ENCODE results near the gene GNG14. TPM values are rescaled to one million over a fixed set of nuclear protein-coding genes. Genes with fewer than 3 reads are reported as not detected.
A peak's percentile ranks its signal among the peaks of the same experiment; 100 is the strongest.
"Not testable (repeated sequence)": the region's sequence is repeated elsewhere in the genome, so short reads cannot be mapped to it uniquely, and the experiment has no call there.

Gene GNG14
- total RNA-seq, 1 donor from 2014 or later = not detected

GRCh38 chr19:12667731-12668302 is 20.0 kb upstream of the GNG14 start:
- no peak for DNase-seq (ENCODE audit: low spot score)

DNA sequence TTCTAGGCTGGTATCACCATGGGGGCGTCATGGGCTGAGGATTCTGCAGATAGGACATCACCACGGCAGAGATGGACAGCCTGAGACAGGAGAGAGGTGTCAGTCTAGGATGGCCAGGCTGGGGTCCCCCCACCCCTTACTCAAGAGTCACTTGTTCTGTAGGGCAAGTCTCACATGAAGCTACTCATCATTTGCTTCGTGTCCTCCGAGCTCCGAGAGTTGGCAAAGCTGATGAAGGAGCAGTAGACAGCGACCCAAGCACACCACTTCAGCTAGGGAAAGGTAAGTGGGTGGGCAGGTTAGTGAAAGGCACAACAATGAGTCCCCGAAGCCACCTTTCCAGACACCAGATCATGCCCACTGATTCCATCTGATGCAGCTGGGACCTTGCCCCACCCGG is 19.5 kb upstream of the GNG14 start:
- DNase-seq (ENCODE audit: low spot score) = no peak

GRCh38 chr19:12668932-12669269 is 18.9 kb upstream of the GNG14 start:
- peak; percentile 69 for DNase-seq (ENCODE audit: low spot score)

DNA sequence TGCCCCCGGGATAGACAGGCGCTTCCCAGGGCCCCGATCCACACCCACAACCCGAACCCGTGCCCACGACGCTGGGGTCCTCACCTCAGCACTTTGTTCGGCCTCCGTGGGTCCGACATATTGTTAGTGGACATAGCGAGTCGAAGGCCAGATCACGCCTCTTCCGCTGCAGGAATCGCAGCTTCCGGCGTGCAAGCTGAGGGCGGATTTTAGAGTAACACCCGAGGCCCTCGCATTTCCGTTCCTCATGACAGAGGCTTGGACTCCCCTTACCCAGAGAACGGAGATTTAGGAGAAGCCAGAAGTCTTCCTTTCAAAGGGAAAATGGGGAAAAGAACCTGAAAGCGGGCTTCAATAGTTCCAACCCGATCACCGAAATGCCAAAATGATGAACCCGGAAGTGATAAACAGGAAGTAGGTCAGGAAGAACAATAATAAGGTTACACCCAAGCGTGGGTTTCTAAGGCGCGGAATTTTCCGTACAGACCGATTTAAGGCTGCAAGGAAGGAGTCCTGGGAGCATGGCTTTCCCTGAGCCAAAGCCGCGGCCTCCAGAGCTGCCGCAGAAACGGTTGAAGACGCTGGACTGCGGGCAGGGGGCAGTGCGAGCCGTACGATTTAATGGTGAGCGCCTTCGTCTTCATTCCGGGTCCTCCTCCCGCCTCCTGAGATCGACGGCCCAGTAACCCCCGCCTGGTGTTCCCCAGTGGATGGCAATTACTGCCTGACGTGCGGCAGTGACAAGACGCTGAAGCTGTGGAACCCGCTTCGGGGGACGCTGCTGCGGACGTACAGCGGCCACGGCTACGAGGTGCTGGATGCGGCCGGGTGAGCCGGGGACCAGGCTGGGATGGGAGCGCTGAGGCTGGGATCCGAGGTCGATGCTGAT is 18.3 kb upstream of the GNG14 start:
- peak; percentile 89 for DNase-seq (ENCODE audit: low spot score)

DNA sequence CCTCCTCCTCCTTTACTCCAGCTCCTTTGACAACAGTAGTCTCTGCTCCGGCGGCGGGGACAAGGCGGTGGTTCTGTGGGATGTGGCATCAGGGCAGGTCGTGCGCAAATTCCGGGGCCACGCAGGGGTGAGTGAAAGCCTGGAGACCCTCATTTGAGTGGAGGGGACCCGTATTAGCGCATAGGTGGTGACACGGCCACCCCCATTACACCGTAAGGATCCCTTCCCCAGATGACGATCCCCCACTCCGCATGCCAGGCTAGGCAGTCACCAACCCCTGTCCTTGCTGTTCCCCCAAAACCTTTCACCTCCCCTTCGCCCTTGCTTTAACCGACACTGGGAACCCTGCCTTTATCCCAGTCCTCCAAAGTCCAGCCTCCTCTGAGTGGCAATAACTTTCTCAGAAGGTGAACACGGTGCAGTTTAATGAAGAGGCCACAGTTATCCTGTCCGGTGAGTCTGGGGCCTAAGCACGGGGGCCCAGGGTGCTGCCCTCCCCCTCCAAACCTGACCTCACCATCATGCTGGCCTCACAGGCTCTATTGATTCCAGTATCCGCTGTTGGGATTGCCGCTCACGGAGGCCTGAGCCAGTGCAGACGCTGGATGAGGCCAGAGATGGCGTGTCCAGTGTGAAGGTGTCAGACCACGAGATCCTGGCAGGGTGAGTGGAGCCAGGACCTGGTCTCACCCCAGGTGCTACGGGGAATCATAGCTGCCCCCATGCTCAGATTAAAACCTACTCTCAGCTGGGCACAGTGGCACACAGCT is 17.5 kb upstream of the GNG14 start:
- DNase-seq (ENCODE audit: low spot score) = no peak

- no peak for DNase-seq (ENCODE audit: low spot score)
Measured at GRCh38 chr19:12672744-12673143, 15.1 kb upstream of the GNG14 start.

DNA sequence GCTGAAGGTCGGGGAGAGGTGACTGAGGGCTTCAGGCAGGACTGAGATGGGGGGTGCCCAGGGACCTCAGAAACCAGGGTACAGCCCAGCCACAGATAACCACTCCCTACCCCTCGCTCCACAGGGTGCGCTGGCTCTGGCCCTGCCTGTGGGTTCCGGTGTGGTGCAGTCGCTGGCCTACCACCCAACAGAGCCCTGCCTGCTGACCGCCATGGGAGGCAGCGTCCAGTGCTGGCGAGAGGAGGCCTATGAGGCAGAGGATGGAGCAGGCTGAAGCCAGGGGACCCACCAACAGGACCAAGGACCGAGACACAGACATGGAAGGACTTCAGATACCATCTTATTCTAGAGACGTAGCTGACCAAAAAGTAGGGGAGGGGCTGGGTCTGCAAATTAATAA is 12.4 kb upstream of the GNG14 start:
- no peak for DNase-seq (ENCODE audit: low spot score)

GRCh38 chr19:12675940-12676339 is 11.9 kb upstream of the GNG14 start:
- no peak for DNase-seq (ENCODE audit: low spot score)

DNA sequence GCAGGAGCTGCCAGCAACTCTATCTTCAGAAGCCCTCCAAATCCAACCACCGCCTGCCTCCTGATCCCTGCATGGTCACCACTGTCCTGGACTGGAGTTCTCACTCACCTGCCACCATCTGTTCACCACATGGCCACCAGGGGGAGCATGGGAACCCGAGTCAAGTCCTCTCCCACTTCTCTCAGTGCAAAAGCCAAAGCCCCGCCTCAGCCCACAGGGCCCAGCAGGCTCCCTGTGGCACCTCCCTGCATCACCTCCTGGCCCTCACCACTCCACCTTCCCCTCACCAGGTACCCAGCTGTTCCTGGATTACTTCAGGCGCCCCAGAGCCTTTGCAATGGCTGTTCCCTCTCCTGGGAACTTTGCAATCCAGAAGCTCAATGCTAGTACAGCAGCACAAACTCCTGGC is 11.4 kb upstream of the GNG14 start:
- DNase-seq (ENCODE audit: low spot score) = peak; percentile 78

- no peak for DNase-seq (ENCODE audit: low spot score)
Measured at GRCh38 chr19:12676928-12677327, 10.9 kb upstream of the GNG14 start.

GRCh38 chr19:12678039-12678438 is 9.8 kb upstream of the GNG14 start:
- DNase-seq (ENCODE audit: low spot score) = not testable (repeated sequence)

DNA sequence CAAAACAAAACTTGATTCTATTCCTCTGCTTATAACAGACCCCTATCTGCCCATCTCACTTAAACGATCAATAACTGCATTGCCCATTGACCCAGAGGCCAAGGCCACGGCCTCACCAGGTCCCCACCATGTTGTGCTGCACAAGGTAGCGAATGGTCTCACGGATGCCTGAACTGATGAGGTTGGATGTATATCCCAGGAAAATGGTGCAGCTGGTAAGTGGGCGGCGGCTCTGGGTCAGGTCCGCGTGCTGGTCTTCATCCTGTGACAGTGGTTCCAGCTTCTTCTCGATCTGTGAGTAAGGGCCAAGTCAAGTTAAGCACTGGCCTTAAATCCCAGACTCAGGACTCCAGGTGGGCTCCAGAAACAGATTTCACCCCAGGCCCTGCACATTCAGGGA is 7.8 kb upstream of the GNG14 start:
- no peak for DNase-seq (ENCODE audit: low spot score)

DNA sequence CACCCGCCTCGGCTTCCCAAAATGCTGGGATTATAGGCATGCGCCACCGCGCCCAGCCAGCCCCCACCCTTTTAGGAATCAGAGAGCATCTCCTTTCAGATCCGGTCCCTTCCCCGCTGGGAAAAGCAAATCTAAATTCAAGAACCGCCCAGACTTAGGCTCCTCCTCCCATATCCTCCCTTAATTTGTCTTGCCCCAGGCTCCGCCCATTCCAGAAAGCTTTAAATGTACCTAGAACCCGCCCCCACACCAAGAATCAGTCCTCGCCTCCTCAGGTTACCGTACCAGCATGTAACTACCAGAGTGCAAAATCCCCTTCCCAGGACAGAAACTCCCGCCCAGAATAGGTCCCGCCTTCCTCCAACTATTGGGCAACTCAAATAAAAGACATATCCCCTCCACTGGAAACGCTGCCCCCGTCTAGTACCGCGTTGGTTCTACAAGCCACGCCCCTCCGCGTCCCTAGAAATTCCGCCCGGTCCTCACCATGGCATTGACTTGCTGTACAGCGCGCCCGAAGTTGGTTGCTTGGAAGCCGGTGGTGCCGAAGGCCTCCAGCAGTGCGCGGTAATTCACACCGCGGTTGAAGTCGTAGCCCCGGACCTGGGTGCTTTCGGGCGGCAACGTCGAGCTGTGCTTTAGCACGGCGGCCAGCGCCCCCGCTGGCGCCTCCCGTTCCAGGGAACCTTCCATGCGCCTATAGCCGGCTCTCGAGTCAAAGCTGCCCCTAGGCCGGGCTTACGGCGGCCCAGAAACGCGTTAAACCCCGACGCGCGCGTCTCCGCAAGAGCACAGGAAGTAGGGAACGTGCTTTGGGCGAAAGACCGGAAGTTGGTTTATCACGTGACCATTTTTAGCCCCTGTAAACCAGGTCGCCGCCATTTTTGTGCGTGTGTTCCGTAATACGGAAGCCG is 6.5 kb upstream of the GNG14 start, which contains the start of gene DHPS:
Gene DHPS, minus strand, starts transcription at position 807 of the 914 bp plus-strand sequence. Its CDS starts 114 bp downstream, at position 693.
- DNase-seq (ENCODE audit: low spot score) = peak; percentile 98

DNA sequence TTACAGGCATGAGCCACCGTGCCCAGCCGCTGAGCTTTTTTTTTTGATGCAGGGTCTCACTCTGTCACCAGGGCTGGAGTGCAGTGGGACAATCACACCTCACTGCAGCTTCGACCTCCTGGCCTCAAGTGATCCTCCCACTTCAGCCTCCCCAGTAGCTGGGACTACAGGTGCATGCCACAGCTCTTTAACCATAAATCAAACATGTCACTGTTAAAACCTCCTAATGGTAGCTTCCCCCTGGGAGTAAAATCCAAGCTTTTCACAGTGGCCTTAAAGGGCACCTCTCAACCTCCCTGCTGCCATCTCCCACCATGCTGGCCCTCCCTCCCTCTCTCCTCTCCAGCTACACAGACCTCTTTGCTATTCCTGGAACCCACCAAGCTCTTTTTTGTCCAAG is 2.0 kb upstream of the GNG14 start:
- no peak for DNase-seq (ENCODE audit: low spot score)

- DNase-seq (ENCODE audit: low spot score) = no peak
Measured at GRCh38 chr19:12689012-12689411, 1.2 kb downstream of the GNG14 start.

GRCh38 chr19:12689581-12690216 is 1.9 kb downstream of the GNG14 start:
- no peak for DNase-seq (ENCODE audit: low spot score)

GRCh38 chr19:12692960-12693359 is 5.2 kb downstream of the GNG14 start:
- no peak for DNase-seq (ENCODE audit: low spot score)

GRCh38 chr19:12694641-12695040 is 6.8 kb downstream of the GNG14 start:
- DNase-seq (ENCODE audit: low spot score) = no peak

- no peak for DNase-seq (ENCODE audit: low spot score)
Measured at GRCh38 chr19:12695096-12695495, 7.3 kb downstream of the GNG14 start.

- DNase-seq (ENCODE audit: low spot score) = no peak
Measured at GRCh38 chr19:12695514-12695913, 7.7 kb downstream of the GNG14 start.

DNA sequence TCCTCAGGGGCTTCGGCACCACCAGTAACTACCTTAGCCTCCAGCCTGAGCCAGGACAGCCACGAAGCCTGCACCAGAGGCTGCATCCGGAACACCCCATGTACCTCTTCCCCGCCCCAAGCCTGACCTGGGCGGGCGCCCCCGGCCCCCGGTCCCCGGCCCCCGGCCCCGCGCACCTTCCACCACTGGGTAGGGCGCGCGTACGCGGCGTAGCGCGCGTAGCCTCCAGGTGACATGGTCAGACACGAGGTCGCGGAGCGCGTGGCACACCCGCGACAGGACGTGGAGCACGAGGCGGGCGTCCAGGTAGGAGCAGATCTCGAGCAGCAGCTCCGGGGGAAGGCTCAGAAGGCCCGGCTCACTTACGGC is 8.2 kb downstream of the GNG14 start:
- no peak for DNase-seq (ENCODE audit: low spot score)
